Keratinocyte (primary cell): ENCODE results near the gene INTS3.

Source experiments
- EZH2 ChIP-seq: IDR thresholded peaks from one replicate; pipeline ENCODE4 v1.6.1; 2012; ENCODE audit warnings: inconsistent platforms, mild to moderate bottlenecking, low read length, moderate library complexity
- TF ChIP-seq, protein P1 (sequence below), 3 experiments: IDR thresholded peaks in 1 of 3; conservative IDR thresholded peaks in 1 of 3; optimal IDR thresholded peaks in 1 of 3; 2 replicates in 2 of 3; 3 replicates in 1 of 3; pipeline versions ENCODE3 to v1.5.1; 2011; ENCODE audit warnings: low read length in 3 of 3, mild to moderate bottlenecking in 3 of 3, moderate library complexity in 2 of 3, control low read depth in 1 of 3, inconsistent platforms in 1 of 3; ENCODE audit not compliant: insufficient read depth in 2 of 3; ENCODE audit errors: extremely low read depth in 1 of 3

DNA sequence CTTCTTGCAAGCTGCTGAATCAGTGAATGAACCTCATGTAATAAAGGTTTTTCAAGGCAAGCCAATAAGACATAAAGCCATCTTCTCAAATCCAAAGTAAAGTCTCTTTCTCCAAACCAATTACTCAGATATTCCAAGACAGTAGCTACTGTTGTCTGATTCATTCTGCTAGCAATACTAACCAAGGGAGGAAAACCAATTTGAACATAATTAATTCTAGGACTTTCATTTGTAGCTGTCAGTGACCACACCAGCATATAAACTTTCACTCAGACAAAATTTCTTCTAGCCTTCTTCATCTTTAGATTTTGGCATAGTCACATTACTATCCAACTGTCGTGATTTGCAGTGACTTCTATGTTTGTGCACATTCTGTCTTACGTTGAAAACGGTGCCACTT, 10.5 kb upstream of the INTS3 start:
- TF ChIP-seq, protein P1, sequence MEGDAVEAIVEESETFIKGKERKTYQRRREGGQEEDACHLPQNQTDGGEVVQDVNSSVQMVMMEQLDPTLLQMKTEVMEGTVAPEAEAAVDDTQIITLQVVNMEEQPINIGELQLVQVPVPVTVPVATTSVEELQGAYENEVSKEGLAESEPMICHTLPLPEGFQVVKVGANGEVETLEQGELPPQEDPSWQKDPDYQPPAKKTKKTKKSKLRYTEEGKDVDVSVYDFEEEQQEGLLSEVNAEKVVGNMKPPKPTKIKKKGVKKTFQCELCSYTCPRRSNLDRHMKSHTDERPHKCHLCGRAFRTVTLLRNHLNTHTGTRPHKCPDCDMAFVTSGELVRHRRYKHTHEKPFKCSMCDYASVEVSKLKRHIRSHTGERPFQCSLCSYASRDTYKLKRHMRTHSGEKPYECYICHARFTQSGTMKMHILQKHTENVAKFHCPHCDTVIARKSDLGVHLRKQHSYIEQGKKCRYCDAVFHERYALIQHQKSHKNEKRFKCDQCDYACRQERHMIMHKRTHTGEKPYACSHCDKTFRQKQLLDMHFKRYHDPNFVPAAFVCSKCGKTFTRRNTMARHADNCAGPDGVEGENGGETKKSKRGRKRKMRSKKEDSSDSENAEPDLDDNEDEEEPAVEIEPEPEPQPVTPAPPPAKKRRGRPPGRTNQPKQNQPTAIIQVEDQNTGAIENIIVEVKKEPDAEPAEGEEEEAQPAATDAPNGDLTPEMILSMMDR (optimal IDR thresholded peaks at IDR 0.05 in 1 of 3, IDR thresholded peaks at IDR 0.05 in 1 of 3, conservative IDR thresholded peaks at IDR 0.05 in 1 of 3; ENCODE audit: extremely low read depth in 1 of 3, insufficient read depth in 2 of 3, low read length in 3 of 3): no peak
- TF ChIP-seq EZH2: no peak
